UCSD-AML1 (cell line): ENCODE results near the gene CALML6.

Experiments used
- DNase-seq: peaks from one replicate; lab custom pipeline; 2025; ENCODE audit not compliant: unreplicated experiment; lab: John Stamatoyannopoulos, UW

The CALML6 gene

GRCh38 chr1:1892079-1892762 is 22.8 kb upstream of the CALML6 start:
- no peak for DNase-seq

GRCh38 chr1:1892763-1893120 is 22.3 kb upstream of the CALML6 start:
- no peak for DNase-seq

GRCh38 chr1:1893291-1893985 is 21.6 kb upstream of the CALML6 start:
- no peak for DNase-seq

GRCh38 chr1:1893997-1894353 is 21.1 kb upstream of the CALML6 start:
- DNase-seq, result no peak

- no peak for DNase-seq
Observed at GRCh38 chr1:1894354-1895059, 20.6 kb upstream of the CALML6 start.

- DNase-seq, result no peak
Observed at GRCh38 chr1:1895060-1895418, 20.0 kb upstream of the CALML6 start.

- no peak for DNase-seq
Observed at GRCh38 chr1:1895456-1896336, 19.4 kb upstream of the CALML6 start.

- no peak for DNase-seq
Observed at GRCh38 chr1:1898246-1898933, 16.7 kb upstream of the CALML6 start.

GRCh38 chr1:1899266-1899966 is 15.6 kb upstream of the CALML6 start:
- DNase-seq, result peak; percentile 55

GRCh38 chr1:1899967-1900327 is 15.1 kb upstream of the CALML6 start:
- no peak for DNase-seq

GRCh38 chr1:1900883-1901640 is 14.0 kb upstream of the CALML6 start:
- no peak for DNase-seq

- no peak for DNase-seq
Observed at GRCh38 chr1:1901641-1902294, 13.3 kb upstream of the CALML6 start.

GRCh38 chr1:1903224-1903623 is 11.8 kb upstream of the CALML6 start:
- DNase-seq, result no peak

GRCh38 chr1:1906185-1907097 is 8.6 kb upstream of the CALML6 start:
- peak; percentile 77 for DNase-seq

GRCh38 chr1:1907098-1907736 is 7.8 kb upstream of the CALML6 start:
- DNase-seq, result no peak

- no peak for DNase-seq
Observed at GRCh38 chr1:1908506-1908791, 6.6 kb upstream of the CALML6 start.

GRCh38 chr1:1910033-1910465 is 5.0 kb upstream of the CALML6 start:
- DNase-seq, result no peak
